SK-N-SH treated with all-trans-retinoic acid at 6 μM for 48 hours (cell line): ENCODE measurements around the gene CDC42BPB.

Source experiments
- ARNTL ChIP-seq: fragments of 450-650 bp; formaldehyde crosslinking; IDR thresholded peaks from 2 replicates; pipeline ENCODE4 v1.5.0; 2020; ENCODE audit warnings: low read depth, mild to moderate bottlenecking, moderate library complexity, borderline replicate concordance
- BACH2 ChIP-seq: fragments of 250-450 bp; sonication (Bioruptor Pico); IDR thresholded peaks from 2 replicates; pipeline ENCODE4 v1.9.0; 2021; ENCODE audit warnings: mild to moderate bottlenecking, borderline replicate concordance
- GLIS3 ChIP-seq: fragments of 250-450 bp; sonication (Bioruptor Pico); IDR thresholded peaks from 2 replicates; pipeline ENCODE4 v1.5.0; 2020; ENCODE audit warnings: mild to moderate bottlenecking, moderate library complexity
- PPARA ChIP-seq: fragments of 250-450 bp; sonication (Bioruptor Pico); IDR thresholded peaks from 2 replicates; pipeline ENCODE4 v1.5.0; 2020; ENCODE audit warnings: mild to moderate bottlenecking, borderline replicate concordance
- RARB ChIP-seq: fragments of 250-450 bp; sonication (Bioruptor Pico); IDR thresholded peaks from 2 replicates; pipeline ENCODE4 v1.8.0; 2021; ENCODE audit warnings: mild to moderate bottlenecking, moderate library complexity
- SNAI2 ChIP-seq: fragments of 250-450 bp; sonication (Bioruptor Pico); IDR thresholded peaks from 2 replicates; pipeline ENCODE4 v1.5.0; 2020; ENCODE audit warnings: mild to moderate bottlenecking, moderate library complexity
- TCF4 ChIP-seq: fragments of 250-450 bp; sonication (Bioruptor Pico); IDR thresholded peaks from 2 replicates; pipeline ENCODE4 v1.8.0; 2021; ENCODE audit warnings: mild to moderate bottlenecking, moderate library complexity, borderline replicate concordance
- TOX ChIP-seq: fragments of 250-450 bp; sonication (Bioruptor Pico); IDR thresholded peaks from 2 replicates; pipeline ENCODE4 v1.8.0; 2021; ENCODE audit warnings: mild to moderate bottlenecking, moderate library complexity, borderline replicate concordance
- ZC3H10 ChIP-seq: fragments of 250-450 bp; sonication (Bioruptor Pico); IDR thresholded peaks from 2 replicates; pipeline ENCODE4 v1.5.1; 2021; ENCODE audit warnings: mild to moderate bottlenecking, moderate library complexity
- ZFP30 ChIP-seq: fragments of 450-650 bp; formaldehyde crosslinking; IDR thresholded peaks from 2 replicates; pipeline ENCODE4 v1.5.0; 2022; ENCODE audit warnings: mild to moderate bottlenecking, moderate library complexity
- ZNF8 ChIP-seq: fragments of 450-650 bp; formaldehyde crosslinking; IDR thresholded peaks from 2 replicates; pipeline ENCODE4 v1.5.0; 2020; ENCODE audit warnings: mild to moderate bottlenecking, moderate library complexity
- TF ChIP-seq, protein P1 (sequence below): fragments of 250-450 bp; sonication (Bioruptor Pico); IDR thresholded peaks from 2 replicates; pipeline ENCODE4 v1.5.1; 2021; ENCODE audit warnings: mild to moderate bottlenecking, moderate library complexity
- TF ChIP-seq, protein P2 (sequence below): fragments of 250-450 bp; sonication (Bioruptor Pico); IDR thresholded peaks from 2 replicates; pipeline ENCODE4 v1.5.1; 2020; ENCODE audit warnings: low read depth, mild to moderate bottlenecking, moderate library complexity
- TF ChIP-seq, protein P3 (sequence below): fragments of 250-450 bp; sonication (Bioruptor Pico); IDR thresholded peaks from 2 replicates; pipeline ENCODE4 v1.8.0; 2020; ENCODE audit warnings: mild to moderate bottlenecking, moderate library complexity, borderline replicate concordance

DNA sequence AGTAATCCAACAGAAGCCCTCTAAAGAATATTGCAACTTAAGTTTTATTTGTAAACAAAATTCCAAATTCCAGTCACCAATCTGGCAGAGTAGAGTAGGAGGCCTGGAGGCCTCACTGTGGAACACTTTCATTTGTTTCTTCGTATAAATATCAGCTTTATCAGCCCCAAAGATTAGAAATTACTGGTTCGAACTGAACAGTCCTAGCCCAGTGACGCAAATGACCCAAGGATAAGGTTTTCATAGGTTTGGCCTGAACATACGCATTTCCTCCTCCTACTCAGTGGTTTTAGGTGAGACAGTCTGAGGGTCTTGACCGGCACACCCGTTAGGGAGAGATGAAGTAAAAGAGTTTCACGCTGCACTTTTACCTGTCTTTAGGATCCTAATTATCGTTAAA, 1.7 kb downstream of the CDC42BPB start:
- TF ChIP-seq, protein P1, sequence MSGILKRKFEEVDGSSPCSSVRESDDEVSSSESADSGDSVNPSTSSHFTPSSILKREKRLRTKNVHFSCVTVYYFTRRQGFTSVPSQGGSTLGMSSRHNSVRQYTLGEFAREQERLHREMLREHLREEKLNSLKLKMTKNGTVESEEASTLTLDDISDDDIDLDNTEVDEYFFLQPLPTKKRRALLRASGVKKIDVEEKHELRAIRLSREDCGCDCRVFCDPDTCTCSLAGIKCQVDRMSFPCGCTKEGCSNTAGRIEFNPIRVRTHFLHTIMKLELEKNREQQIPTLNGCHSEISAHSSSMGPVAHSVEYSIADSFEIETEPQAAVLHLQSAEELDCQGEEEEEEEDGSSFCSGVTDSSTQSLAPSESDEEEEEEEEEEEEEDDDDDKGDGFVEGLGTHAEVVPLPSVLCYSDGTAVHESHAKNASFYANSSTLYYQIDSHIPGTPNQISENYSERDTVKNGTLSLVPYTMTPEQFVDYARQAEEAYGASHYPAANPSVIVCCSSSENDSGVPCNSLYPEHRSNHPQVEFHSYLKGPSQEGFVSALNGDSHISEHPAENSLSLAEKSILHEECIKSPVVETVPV, result no peak
- TF ChIP-seq ZFP30 (no peak), BACH2 (CRISPR knock-in tag) (no peak), PPARA (CRISPR knock-in tag) (no peak), SNAI2 (no peak), RARB (CRISPR knock-in tag) (no peak), TOX (CRISPR knock-in tag) (no peak), TCF4 (CRISPR knock-in tag) (no peak), ARNTL (CRISPR knock-in tag) (no peak), ZNF8 (CRISPR knock-in tag) (no peak), ZC3H10 (CRISPR knock-in tag) (no peak), GLIS3 (CRISPR knock-in tag) (no peak)
- TF ChIP-seq, protein P2, sequence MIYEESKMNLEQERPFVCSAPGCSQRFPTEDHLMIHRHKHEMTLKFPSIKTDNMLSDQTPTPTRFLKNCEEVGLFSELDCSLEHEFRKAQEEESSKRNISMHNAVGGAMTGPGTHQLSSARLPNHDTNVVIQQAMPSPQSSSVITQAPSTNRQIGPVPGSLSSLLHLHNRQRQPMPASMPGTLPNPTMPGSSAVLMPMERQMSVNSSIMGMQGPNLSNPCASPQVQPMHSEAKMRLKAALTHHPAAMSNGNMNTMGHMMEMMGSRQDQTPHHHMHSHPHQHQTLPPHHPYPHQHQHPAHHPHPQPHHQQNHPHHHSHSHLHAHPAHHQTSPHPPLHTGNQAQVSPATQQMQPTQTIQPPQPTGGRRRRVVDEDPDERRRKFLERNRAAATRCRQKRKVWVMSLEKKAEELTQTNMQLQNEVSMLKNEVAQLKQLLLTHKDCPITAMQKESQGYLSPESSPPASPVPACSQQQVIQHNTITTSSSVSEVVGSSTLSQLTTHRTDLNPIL (CRISPR knock-in tag), result no peak
- TF ChIP-seq, protein P3, sequence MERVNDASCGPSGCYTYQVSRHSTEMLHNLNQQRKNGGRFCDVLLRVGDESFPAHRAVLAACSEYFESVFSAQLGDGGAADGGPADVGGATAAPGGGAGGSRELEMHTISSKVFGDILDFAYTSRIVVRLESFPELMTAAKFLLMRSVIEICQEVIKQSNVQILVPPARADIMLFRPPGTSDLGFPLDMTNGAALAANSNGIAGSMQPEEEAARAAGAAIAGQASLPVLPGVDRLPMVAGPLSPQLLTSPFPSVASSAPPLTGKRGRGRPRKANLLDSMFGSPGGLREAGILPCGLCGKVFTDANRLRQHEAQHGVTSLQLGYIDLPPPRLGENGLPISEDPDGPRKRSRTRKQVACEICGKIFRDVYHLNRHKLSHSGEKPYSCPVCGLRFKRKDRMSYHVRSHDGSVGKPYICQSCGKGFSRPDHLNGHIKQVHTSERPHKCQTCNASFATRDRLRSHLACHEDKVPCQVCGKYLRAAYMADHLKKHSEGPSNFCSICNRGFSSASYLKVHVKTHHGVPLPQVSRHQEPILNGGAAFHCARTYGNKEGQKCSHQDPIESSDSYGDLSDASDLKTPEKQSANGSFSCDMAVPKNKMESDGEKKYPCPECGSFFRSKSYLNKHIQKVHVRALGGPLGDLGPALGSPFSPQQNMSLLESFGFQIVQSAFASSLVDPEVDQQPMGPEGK (CRISPR knock-in tag), result no peak
